Testis (tissue), 3 donors: ENCODE results near the gene CTDP1. TPM values are rescaled to one million over a fixed set of nuclear protein-coding genes. Genes with fewer than 3 reads are reported as not detected.

ENCODE experiments used
- DNase-seq: peaks from one replicate; pipeline ENCODE4 v3.0.0-alpha.2; 2019
- H3K27ac ChIP-seq, 2 donors: fragments of 200-600 bp; sonication (generic); one replicate each; pipeline ENCODE4 v1.5.1; 2019
- H3K27me3 ChIP-seq: fragments of 200-600 bp; sonication (generic); one replicate; pipeline ENCODE4 v1.5.1; 2019
- H3K36me3 ChIP-seq: fragments of 200-600 bp; sonication (generic); one replicate; pipeline ENCODE4 v1.5.1; 2017; ENCODE audit warnings: low read depth; ENCODE audit errors: missing control alignments
- H3K4me1 ChIP-seq: fragments of 200-600 bp; sonication (generic); one replicate; pipeline ENCODE4 v1.5.1; 2019
- H3K4me3 ChIP-seq, 2 donors: fragments of 200-600 bp; sonication (generic); one replicate each; pipeline ENCODE4 v1.5.1; 2017 to 2019
- H3K9me3 ChIP-seq: fragments of 200-600 bp; sonication (generic); one replicate; pipeline ENCODE4 v1.5.1; 2017
- POLR2A ChIP-seq: fragments of 450-650 bp; IDR thresholded peaks from one replicate; pipeline ENCODE4 v1.6.1; 2017; ENCODE audit warnings: antibody characterized with exemption, mild to moderate bottlenecking, moderate library complexity
- WGBS, 2 donors: methylation state at CpG; one replicate each; pipeline ENCODE4 v1.1.5; 2018; 5-methylcytosine and 5-hydroxymethylcytosine counted together
- intact Hi-C: fragments of 100-400 bp; cut with DNase I; formaldehyde crosslinking; loops from one replicate; pipeline ENCODE4 v1.15.1; 2023; ENCODE audit warnings: low total_unique reads
- polyA plus RNA-seq: library from polyadenylated mRNA; stranded (reverse); fragments of 350-450 nt; fragmentation: Illumina TruSeq; extraction: RNeasy Lipid Tissue Mini Kit (QIAGEN cat#74804); gene quantifications from one replicate; pipeline ENCODE4 v1.2.3, GENCODE V29; 2014; ENCODE audit warnings: low read depth, low replicate concordance; ENCODE audit not compliant: insufficient read depth
- total RNA-seq, 2 donors: library from RNA; depleted of rRNA; stranded (reverse); fragments of >200 nt; gene quantifications; one replicate each; pipeline ENCODE4 v1.2.3, GENCODE V29; 2016
- TF ChIP-seq, protein P1 (sequence below), 3 experiments: fragments of 450-650 bp in 2 of 3; fragments of 200-600 bp in 1 of 3; sonication (generic) in 1 of 3; IDR thresholded peaks; one replicate each; pipeline ENCODE4 v1.5.1; 2016 to 2019; ENCODE audit warnings: antibody characterized with exemption in 3 of 3, mild to moderate bottlenecking in 2 of 3, moderate library complexity in 1 of 3

The CTDP1 gene
- total and polyA plus RNA-seq, 3 donors from 2014 or later: 41.0 to 51.0 (median 47.2) TPM

DNA sequence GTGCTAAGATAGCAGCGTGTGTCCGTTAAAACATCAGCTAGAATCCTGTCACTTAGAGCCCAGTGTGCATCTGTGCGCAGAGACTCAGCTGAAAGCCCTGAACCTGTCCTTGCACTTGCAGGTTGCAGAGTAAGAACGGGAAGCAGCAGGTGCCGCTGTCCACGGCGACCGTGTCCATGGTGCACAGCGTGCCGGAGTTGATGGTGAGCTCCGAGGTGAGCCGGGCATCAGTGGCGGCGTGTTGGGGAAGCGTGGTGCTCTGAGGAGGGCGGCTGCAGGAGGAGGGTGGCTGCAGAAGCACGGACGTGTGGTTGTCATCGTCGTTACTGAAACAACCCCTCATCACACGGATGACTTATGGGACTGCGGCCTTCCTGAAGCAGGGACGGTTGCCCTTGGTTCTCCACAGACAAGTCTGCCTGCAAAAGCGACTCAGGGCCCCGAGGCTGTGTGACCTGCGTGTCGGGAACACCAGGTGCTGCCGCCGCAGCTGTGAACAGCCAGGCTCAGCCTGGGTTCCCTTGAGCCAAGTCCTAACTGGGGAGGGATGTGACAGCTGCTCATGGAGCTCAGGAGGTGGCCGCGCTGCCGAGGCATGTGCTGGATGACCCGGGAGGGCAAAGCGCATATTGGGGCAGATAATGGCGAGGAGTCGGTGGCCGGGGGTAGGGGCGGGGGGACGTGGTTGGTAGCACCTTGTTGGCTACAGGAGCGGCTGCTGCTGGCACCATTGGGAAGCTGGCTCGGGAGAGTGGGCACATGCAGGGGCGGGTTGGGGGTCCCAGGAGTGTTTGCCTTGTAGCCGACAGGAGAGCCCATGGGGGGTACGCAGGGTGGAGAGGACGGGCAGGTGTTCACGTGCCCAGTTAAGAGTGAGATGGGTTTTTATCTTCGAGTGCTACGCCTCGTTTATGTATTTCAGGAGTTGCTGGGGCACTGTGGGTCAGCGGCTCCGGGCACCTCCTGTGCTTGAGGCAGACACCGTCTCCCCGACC, 16.6 kb downstream of the CTDP1 start:
- no peaks in the 10 kb centered on the region for H3K4me1 ChIP-seq
- no peaks in the 10 kb centered on the region for H3K9me3 ChIP-seq
- no peak overlapping the region for H3K4me3 ChIP-seq
- no peaks in the 10 kb centered on the region for H3K27me3 ChIP-seq
- WGBS, 2 donors: 90 to 93% methylated on average over 44 to 53 of the region's 53 CpGs
- intact Hi-C loops: no loop called here
- no peak for TF ChIP-seq POLR2A
- TF ChIP-seq, protein P1, sequence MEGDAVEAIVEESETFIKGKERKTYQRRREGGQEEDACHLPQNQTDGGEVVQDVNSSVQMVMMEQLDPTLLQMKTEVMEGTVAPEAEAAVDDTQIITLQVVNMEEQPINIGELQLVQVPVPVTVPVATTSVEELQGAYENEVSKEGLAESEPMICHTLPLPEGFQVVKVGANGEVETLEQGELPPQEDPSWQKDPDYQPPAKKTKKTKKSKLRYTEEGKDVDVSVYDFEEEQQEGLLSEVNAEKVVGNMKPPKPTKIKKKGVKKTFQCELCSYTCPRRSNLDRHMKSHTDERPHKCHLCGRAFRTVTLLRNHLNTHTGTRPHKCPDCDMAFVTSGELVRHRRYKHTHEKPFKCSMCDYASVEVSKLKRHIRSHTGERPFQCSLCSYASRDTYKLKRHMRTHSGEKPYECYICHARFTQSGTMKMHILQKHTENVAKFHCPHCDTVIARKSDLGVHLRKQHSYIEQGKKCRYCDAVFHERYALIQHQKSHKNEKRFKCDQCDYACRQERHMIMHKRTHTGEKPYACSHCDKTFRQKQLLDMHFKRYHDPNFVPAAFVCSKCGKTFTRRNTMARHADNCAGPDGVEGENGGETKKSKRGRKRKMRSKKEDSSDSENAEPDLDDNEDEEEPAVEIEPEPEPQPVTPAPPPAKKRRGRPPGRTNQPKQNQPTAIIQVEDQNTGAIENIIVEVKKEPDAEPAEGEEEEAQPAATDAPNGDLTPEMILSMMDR (IDR thresholded peaks at IDR 0.05): no peak
- no peak for DNase-seq
- H3K27ac ChIP-seq: no peak overlapping the region
- no peaks in the 10 kb centered on the region for H3K36me3 ChIP-seq

DNA sequence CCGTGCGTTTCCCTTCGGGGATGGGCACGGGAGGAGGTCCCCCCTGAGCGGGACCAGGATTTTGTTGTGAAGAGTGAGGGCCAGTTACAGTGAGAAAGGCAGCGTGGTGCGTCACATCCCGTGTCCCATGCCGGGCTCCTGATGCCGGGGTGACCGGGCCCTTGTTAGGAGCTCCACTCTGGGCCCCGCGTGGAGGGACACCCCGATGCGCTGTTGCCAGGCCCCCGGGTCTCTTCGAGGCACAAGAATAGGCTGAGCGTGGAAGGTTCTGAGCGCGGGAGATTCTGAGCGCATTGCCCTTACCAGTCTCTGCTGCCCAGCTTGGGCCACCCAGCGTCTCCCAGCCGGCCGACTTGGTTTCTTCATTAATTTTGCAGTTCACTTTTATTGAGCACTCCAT, 17.6 kb downstream of the CTDP1 start:
- H3K9me3 ChIP-seq: no peaks in the 10 kb centered on the region
- H3K27me3 ChIP-seq: no peaks in the 10 kb centered on the region
- no peaks in the 10 kb centered on the region for H3K4me1 ChIP-seq
- no peak for DNase-seq
- intact Hi-C loops: no loop called here
- H3K36me3 ChIP-seq: no peaks in the 10 kb centered on the region
- H3K4me3 ChIP-seq: no peak overlapping the region
- TF ChIP-seq POLR2A: no peak
- H3K27ac ChIP-seq: no peak overlapping the region
- WGBS, 2 donors: 91 to 92% methylated on average over 24 of the region's 24 CpGs

DNA sequence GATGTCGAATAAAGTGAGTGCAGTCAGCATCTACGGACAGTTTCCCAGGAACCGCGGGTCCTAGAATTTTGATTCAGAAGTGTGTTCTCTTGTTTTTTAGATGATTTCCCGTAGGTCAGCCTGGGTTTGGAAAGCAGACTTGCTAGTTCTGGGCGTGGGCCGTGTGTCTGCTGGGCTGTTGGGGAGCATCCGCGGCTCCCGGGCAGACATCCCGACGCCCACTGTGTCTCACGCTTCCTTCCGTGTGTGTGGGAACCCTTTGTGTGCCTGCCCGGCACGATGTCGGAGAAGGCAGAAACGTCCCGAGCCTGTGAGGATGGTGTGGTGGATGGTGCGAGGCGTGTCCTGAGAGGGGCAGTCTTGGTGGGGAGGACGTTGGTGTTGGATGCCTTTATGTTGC, 18.4 kb downstream of the CTDP1 start:
- WGBS, 2 donors: 94 to 95% methylated on average over 21 to 22 of the region's 22 CpGs
- no peaks in the 10 kb centered on the region for H3K36me3 ChIP-seq
- H3K4me1 ChIP-seq: no peaks in the 10 kb centered on the region
- H3K4me3 ChIP-seq: no peak overlapping the region
- no peaks in the 10 kb centered on the region for H3K27me3 ChIP-seq
- no peak for TF ChIP-seq POLR2A
- TF ChIP-seq, protein P1 (IDR thresholded peaks at IDR 0.05): no peak
- intact Hi-C loops: no loop called here
- H3K27ac ChIP-seq: no peak overlapping the region
- no peaks in the 10 kb centered on the region for H3K9me3 ChIP-seq
- no peak for DNase-seq

DNA sequence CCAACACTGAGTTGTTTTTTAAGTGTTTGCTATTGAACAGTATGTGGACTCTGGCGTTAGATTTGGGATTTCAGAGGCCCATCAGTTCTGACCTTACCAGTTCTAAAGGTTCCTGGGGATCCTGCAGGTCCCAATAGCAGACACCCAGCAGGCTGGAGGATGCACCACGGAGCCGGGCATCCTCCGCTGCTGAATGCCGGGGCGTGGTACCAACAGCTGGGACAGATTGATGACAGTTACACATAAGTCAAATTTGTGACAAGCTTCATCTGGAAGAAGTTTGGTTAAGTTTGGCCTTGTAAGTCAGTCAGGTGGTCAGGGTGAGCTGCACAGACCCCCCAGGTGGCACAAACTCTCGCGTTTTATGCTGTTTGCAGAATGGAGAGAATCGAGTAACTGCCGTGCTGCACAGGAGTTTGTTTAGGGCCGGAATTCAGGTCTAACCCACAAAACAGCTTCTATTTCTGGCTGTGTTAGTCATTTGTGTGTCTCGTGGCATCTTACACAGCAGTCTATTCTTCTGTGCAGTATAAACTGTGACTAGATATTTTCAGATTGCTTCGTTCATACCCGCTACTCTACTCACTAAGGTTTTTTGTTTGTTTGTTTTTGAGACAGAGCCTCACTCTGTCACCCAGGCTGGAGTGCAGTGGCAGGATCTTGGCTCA, 19.2 kb downstream of the CTDP1 start:
- Histone ChIP-seq H3K4me1 (no peaks in the 10 kb centered on the region), H3K36me3 (no peaks in the 10 kb centered on the region), H3K27me3 (no peaks in the 10 kb centered on the region), H3K27ac (no peak overlapping the region), H3K4me3 (no peak overlapping the region), H3K9me3 (no peaks in the 10 kb centered on the region)
- intact Hi-C loops: no loop called here
- no peak for TF ChIP-seq POLR2A
- 95 to 96% methylated on average over 13 to 14 of the region's 14 CpGs for WGBS, 2 donors
- no peak for DNase-seq

GRCh38 chr18:79699653-79700052, 20.1 kb downstream of the CTDP1 start:
- intact Hi-C loops: no loop called here
- TF ChIP-seq, protein P1 (IDR thresholded peaks at IDR 0.05): no peak
- no peak for TF ChIP-seq POLR2A
- 93 to 95% methylated on average over 8 of the region's 8 CpGs for WGBS, 2 donors
- Histone ChIP-seq H3K9me3 (no peaks in the 10 kb centered on the region), H3K4me3 (no peak overlapping the region), H3K4me1 (no peaks in the 10 kb centered on the region), H3K36me3 (no peaks in the 10 kb centered on the region), H3K27ac (no peak overlapping the region), H3K27me3 (no peaks in the 10 kb centered on the region)
- DNase-seq: no peak
